Measurements from ENCODE around the gene H1-8. TPM values are rescaled to one million over a fixed set of nuclear protein-coding genes. Genes with fewer than 3 reads are reported as not detected.
A peak's percentile ranks its signal among the peaks of the same experiment; 100 is the strongest.

H1-8 gene
- total RNA-seq, 1 experiment from 2014 or later: not detected

DNA sequence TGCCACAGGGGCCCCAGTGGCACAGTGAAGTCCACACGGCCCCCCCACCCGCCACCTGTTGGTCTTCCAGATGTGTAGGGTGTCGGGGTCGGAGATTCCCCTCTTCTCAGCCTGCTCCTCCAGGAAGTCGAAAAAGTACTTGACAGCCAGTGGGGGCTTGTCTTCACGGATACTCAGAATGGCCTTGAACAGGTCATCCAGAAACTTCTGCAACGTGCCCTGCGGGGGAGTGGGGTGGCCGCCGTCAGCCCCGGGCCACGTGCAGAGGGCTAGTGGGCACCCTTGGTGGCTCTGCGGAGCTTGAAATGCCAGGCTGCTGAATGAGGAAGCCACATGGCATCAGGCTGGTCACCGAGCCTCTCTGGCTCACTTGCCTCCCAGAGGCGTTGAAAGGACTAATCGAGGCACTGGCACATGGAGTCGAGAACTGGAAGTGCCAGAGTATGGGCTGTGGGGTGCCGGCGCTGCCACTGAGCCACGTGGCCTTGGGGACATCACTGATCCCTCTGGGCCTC is 16.6 kb downstream of the H1-8 start:
- no peak for TF ChIP-seq EZH2 (IDR thresholded peaks at IDR 0.05; ENCODE audit: low read depth)
- TF ChIP-seq, protein P1, sequence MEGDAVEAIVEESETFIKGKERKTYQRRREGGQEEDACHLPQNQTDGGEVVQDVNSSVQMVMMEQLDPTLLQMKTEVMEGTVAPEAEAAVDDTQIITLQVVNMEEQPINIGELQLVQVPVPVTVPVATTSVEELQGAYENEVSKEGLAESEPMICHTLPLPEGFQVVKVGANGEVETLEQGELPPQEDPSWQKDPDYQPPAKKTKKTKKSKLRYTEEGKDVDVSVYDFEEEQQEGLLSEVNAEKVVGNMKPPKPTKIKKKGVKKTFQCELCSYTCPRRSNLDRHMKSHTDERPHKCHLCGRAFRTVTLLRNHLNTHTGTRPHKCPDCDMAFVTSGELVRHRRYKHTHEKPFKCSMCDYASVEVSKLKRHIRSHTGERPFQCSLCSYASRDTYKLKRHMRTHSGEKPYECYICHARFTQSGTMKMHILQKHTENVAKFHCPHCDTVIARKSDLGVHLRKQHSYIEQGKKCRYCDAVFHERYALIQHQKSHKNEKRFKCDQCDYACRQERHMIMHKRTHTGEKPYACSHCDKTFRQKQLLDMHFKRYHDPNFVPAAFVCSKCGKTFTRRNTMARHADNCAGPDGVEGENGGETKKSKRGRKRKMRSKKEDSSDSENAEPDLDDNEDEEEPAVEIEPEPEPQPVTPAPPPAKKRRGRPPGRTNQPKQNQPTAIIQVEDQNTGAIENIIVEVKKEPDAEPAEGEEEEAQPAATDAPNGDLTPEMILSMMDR (conservative IDR thresholded peaks at IDR 0.05): no peak
- H3K4me3 ChIP-seq: no peak overlapping the region
- H3K4me1 ChIP-seq (replicated peaks; ENCODE audit: insufficient read depth): peaks cover 28% of the 10 kb centered on the region
- 0 out of 2 replicates have a peak overlapping the region, but pooled peaks have one; percentile 46 for H3K4me2 ChIP-seq
- CTCF ChIA-PET: no interaction called here
- BruUV-seq (replicated peaks): no TSS peak
- no peaks in the 10 kb centered on the region for H4K20me1 ChIP-seq (ENCODE audit: insufficient read depth)
- no peaks in the 10 kb centered on the region for H3K9me3 ChIP-seq (ENCODE audit: insufficient read depth, low read depth)
- no peaks in the 10 kb centered on the region for H3K27me3 ChIP-seq (ENCODE audit: insufficient read depth, low read depth)
- intact Hi-C loops (cut with micrococcal nuclease; ENCODE audit: unreplicated experiment): no loop called here
- no peaks in the 10 kb centered on the region for H3K9me2 ChIP-seq (ENCODE audit: insufficient read depth)
- no peaks in the 10 kb centered on the region for H3K79me2 ChIP-seq (ENCODE audit: low read depth)
- POLR2A ChIA-PET (ENCODE audit: unreplicated experiment): no interaction called here
- H2AFZ ChIP-seq: no peak overlapping the region
- DNase-seq: no peak
- no peak overlapping the region for H3K27ac ChIP-seq
- no peaks in the 10 kb centered on the region for H3K36me3 ChIP-seq (ENCODE audit: low read depth)
- H3F3A ChIP-seq (ENCODE audit: insufficient read depth, low read depth): peaks cover 8% of the 10 kb centered on the region; the same call in 1 of the 2 replicates

DNA sequence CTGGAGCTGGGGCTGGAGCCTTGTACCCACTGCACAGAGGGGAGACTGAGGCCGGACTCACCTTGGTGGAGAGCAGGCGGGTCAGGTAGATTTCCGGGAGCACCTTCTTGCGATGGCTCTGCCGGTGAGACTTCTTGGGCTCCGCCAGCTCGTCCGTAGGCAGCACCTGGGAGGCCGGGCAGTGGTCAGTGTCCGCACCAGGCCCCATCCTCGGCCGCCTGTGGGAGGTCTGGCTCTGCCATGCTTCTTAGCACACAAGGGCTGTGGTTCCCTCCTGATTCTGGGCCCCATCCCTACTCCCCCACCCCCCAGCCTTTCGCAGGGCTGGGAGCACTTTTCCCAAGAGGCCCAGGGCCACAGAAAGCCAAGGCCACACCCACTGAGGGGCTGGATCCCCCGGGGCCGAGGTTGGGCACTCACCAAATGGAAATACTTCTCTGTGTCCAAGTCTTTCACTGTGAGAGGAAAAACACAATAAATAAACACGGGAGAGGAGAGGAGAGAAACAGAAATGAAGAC is 17.4 kb downstream of the H1-8 start:
- Histone ChIP-seq H3K27ac (no peak overlapping the region), H3K9me3 (ENCODE audit: insufficient read depth, low read depth) (no peaks in the 10 kb centered on the region), H3K4me2 (no peak overlapping the region), H3K79me2 (ENCODE audit: low read depth) (no peaks in the 10 kb centered on the region), H3K4me1 (replicated peaks; ENCODE audit: insufficient read depth) (peaks cover 35% of the 10 kb centered on the region), H3K4me3 (no peak overlapping the region), H3F3A (ENCODE audit: insufficient read depth, low read depth) (peaks cover 8% of the 10 kb centered on the region; the same call in 1 of the 2 replicates), H2AFZ (no peak overlapping the region), H4K20me1 (ENCODE audit: insufficient read depth) (no peaks in the 10 kb centered on the region), H3K36me3 (ENCODE audit: low read depth) (no peaks in the 10 kb centered on the region), H3K27me3 (ENCODE audit: insufficient read depth, low read depth) (no peaks in the 10 kb centered on the region), H3K9me2 (ENCODE audit: insufficient read depth) (no peaks in the 10 kb centered on the region)
- peak in 1 of 2 experiments; percentile 28 for DNase-seq
- TF ChIP-seq, protein P1 (conservative IDR thresholded peaks at IDR 0.05): no peak
- no peak for TF ChIP-seq EZH2 (IDR thresholded peaks at IDR 0.05; ENCODE audit: low read depth)
- no TSS peak for BruUV-seq (replicated peaks)
- ChIA-PET POLR2A (ENCODE audit: unreplicated experiment) (no interaction called here), CTCF (no interaction called here)
- intact Hi-C loops (cut with micrococcal nuclease; ENCODE audit: unreplicated experiment): no loop called here

- Histone ChIP-seq H2AFZ (no peak overlapping the region), H3K4me3 (no peak overlapping the region), H3K9me2 (ENCODE audit: insufficient read depth) (no peaks in the 10 kb centered on the region), H3K27me3 (ENCODE audit: insufficient read depth, low read depth) (no peaks in the 10 kb centered on the region), H3F3A (ENCODE audit: insufficient read depth, low read depth) (peaks cover 8% of the 10 kb centered on the region; the same call in 1 of the 2 replicates), H3K36me3 (ENCODE audit: low read depth) (no peaks in the 10 kb centered on the region), H3K4me1 (replicated peaks; ENCODE audit: insufficient read depth) (peaks cover 35% of the 10 kb centered on the region), H3K27ac (no peak overlapping the region), H3K4me2 (no peak overlapping the region), H3K79me2 (ENCODE audit: low read depth) (no peaks in the 10 kb centered on the region), H3K9me3 (ENCODE audit: insufficient read depth, low read depth) (no peaks in the 10 kb centered on the region), H4K20me1 (ENCODE audit: insufficient read depth) (no peaks in the 10 kb centered on the region)
- no TSS peak for BruUV-seq (replicated peaks)
- TF ChIP-seq EZH2 (IDR thresholded peaks at IDR 0.05; ENCODE audit: low read depth): no peak
- TF ChIP-seq, protein P1 (conservative IDR thresholded peaks at IDR 0.05): no peak
- intact Hi-C loops (cut with micrococcal nuclease; ENCODE audit: unreplicated experiment): no loop called here
- no peak for DNase-seq
- ChIA-PET CTCF (no interaction called here), POLR2A (ENCODE audit: unreplicated experiment) (no interaction called here)
These were observed 18.1 kb downstream of the H1-8 start for GRCh38 chr3:129560911-129561594.
